ENCODE measurements around the gene PTMS.

The PTMS gene

DNA sequence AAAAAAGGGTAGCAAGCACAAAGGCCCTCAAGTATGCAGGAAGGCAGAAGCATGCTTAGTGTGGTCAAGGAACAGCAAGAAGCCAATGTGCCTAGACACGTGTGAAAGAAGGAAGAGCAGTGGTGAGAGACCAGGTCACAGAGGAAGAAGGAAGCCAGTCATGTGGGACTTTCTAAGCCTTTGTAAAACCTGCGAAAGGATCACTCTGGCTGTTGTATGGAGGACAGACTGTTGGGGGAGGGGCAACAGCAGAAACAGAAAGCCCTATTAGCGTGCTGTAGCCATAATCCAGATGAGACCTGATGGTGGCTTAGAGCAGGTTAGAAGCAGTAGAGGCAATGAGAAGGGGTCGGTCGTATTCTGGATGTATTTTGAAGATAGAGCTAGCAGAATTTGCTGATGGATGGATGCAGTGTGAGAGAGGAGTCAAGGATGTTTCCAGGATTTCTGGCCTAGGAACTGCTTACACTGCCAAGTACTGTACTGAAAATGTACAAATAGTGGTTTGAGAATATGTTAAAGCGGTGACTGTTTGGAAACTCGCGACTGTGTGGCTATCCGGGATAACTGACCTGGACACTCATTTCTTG, 7.6 kb upstream of the PTMS start:
- no peak for DNase-seq (ENCODE audit: low spot score in 2 of 2)
- Histone ChIP-seq H3K4me3 (no peak overlapping the region), H3K4me1 (peaks cover 11% of the 10 kb centered on the region), H3K27me3 (ENCODE audit: low read depth) (no peaks in the 10 kb centered on the region), H3K36me3 (replicated peaks) (no peaks in the 10 kb centered on the region), H3K9me3 (no peaks in the 10 kb centered on the region; the same call in 1 of the 2 replicates)
- in situ Hi-C loops (cut with MboI; ENCODE audit: low sequenced_read_pairs) = no loop called here

DNA sequence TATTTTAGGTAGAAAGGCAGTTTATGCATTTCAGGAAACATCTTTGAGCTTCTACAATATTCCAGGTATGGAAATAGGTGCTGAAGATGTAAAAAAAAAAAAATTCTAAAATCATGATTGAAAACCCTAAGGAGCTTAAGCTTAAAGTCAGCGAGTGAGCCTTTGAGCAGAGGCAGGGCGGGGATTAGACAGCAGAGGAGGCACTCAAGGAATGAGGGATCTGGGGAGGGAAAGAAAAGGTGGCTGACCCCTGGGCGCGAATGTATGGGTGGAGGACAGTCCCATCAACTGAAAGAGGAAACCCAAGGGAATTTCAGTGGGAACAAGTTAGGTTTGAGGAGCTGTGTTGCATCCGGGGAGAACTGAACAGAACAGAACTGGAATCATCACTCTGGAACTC, 6.4 kb upstream of the PTMS start:
- DNase-seq (ENCODE audit: low spot score in 2 of 2) = no peak
- in situ Hi-C loops (cut with MboI; ENCODE audit: low sequenced_read_pairs) = no loop called here
- no peaks in the 10 kb centered on the region for H3K36me3 ChIP-seq (replicated peaks)
- H3K4me3 ChIP-seq = no peak overlapping the region
- no peaks in the 10 kb centered on the region for H3K27me3 ChIP-seq (ENCODE audit: low read depth)
- H3K4me1 ChIP-seq = peaks cover 12% of the 10 kb centered on the region
- no peaks in the 10 kb centered on the region; the same call in 1 of the 2 replicates for H3K9me3 ChIP-seq

DNA sequence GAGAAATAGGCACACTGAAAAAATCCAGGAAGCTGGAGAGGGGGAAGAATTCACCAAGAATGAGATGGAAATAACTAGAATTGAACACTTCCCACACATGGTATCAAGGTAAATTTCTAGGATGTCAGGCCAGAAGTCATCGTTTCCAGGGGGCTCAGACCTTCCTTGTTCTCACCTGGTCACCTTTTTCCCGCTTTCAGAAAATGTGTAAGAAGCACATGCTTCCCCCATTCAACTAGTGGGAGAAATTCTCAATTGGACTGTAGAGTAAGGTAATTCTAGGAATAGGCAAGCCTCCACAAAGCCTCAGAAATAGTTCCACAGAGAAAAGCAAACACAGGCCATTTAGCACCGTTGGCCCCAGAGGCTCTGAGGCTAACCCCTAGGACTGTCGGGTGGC, 2.8 kb upstream of the PTMS start:
- no peaks in the 10 kb centered on the region for H3K27me3 ChIP-seq (ENCODE audit: low read depth)
- no peak for DNase-seq (ENCODE audit: low spot score in 2 of 2)
- no peaks in the 10 kb centered on the region for H3K9me3 ChIP-seq
- H3K4me1 ChIP-seq = peaks cover 30% of the 10 kb centered on the region
- H3K4me3 ChIP-seq = no peak overlapping the region
- in situ Hi-C loops (cut with MboI; ENCODE audit: low sequenced_read_pairs) = no loop called here
- H3K36me3 ChIP-seq (replicated peaks) = no peaks in the 10 kb centered on the region

DNA sequence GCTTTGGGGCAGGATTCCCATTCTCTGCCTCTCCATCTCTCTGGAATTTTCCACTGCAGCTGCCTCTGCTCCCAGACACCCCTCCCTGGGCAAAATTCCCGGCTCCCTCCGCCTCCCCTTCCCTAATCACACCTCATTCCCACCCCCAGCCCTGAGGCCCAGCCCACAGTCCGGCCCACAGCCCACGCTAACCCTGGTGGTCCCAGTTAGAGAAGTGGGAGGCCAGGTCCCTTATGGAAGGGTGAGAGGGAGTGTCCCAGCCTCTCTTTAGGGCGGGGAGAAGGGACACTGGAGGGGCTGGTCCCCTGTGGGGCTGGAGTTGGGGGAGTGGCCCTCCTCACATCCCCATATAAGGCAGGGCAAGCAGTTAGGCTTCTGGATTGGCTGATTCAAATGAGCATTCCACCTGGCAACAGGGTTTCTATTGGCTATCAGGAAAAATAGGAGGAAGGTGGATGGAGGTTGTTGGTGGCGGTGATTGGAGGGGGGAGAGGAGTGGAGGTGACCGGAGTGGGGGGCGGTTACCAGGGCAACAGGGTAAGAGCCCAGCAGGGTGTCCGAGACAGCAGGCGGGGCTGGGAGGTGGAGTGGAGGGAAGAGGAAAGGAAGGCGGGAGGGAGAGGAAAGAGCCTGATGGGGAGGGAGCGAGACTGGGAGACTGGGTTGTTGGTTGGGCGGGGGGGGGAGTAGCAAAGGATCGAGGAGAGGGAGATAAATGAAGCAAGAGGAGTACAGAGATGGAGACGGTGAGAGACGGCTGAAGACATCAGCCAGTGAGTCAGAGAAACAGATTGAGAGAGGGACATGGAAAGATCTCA, 1.9 kb upstream of the PTMS start:
- peaks cover under 1% of the 10 kb centered on the region for H3K36me3 ChIP-seq (replicated peaks)
- DNase-seq (ENCODE audit: low spot score in 2 of 2) = peak; percentile 99
- no peaks in the 10 kb centered on the region for H3K27me3 ChIP-seq (ENCODE audit: low read depth)
- no peaks in the 10 kb centered on the region for H3K9me3 ChIP-seq
- peaks cover 38% of the 10 kb centered on the region for H3K4me1 ChIP-seq
- in situ Hi-C loops (cut with MboI; ENCODE audit: low sequenced_read_pairs) = no loop called here
- no peak overlapping the region for H3K4me3 ChIP-seq

DNA sequence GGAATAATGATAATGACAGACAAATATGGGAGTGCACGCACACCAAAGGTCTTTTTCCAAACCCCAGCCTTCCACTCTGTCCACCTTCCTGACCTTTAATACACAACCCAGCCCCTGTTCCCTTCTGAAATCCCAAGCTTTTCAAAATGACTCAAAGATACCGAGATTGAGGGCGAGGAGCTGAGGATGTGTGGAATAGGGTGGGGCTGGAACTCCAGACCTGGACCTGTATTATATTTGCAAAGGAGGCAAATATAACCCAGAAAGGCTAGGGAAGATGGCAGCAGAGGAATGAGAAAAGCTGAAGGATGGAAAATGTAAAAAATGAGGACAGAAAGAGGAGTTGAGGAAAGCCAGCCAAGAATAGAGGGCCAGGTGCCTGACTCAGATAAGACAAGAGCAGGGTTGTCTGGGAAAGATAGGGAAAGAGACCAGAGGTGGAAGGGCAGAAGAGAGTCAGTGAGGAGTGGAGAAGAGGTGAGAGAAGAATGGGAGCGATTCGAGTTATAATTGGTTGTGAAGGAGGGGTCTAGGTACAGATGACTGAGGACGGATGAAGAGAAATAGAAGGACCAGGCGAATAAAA, 1.0 kb upstream of the PTMS start:
- Histone ChIP-seq H3K4me3 (peak overlapping the region; percentile 82), H3K27me3 (ENCODE audit: low read depth) (no peaks in the 10 kb centered on the region)
- DNase-seq (ENCODE audit: low spot score in 2 of 2) = no peak

DNA sequence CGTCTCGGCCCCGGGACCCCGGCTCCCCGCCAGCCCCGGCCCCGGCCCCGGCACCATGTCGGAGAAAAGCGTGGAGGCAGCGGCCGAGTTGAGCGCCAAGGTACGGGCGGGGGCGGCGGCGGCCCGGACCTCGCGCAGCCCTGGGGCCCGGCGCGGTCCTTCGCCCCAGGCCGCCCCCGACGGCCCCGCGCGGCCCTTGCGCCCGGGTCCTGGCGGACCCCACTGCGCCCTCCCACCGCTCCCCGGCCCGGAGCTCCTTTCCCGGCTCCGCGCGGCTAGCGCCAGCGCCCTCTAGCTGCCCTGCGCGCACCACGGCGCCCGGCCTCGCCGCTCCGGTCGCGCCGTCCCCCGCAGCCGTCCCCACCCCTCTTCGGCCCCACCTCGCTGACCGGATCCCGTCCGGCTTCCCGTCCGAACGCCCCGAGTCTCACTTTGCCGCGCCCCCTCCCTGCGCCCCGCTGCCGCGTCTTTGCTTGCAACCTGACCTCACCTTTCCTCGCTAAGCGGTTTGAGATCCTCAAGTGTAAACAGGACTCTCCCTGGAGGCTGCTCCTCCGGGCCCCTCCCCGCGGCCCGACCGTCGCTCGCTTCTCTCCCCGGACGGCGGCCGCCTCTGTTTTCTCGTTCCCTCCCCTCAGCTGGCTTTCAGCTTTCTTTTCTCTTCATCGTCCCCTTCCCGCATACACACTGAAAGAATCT, 637 bp downstream of the PTMS start:
- in situ Hi-C loops (cut with MboI; ENCODE audit: low sequenced_read_pairs) = no loop called here
- H3K4me1 ChIP-seq = peaks cover 39% of the 10 kb centered on the region
- DNase-seq (ENCODE audit: low spot score in 2 of 2) = peak; percentile 40 to 76

More for the DNA sequence above, 1.0 kb upstream of the PTMS start:
- Histone ChIP-seq H3K4me1 (peaks cover 39% of the 10 kb centered on the region), H3K9me3 (no peaks in the 10 kb centered on the region), H3K36me3 (replicated peaks) (peaks cover 9% of the 10 kb centered on the region)
- in situ Hi-C loops (cut with MboI; ENCODE audit: low sequenced_read_pairs) = no loop called here

DNA sequence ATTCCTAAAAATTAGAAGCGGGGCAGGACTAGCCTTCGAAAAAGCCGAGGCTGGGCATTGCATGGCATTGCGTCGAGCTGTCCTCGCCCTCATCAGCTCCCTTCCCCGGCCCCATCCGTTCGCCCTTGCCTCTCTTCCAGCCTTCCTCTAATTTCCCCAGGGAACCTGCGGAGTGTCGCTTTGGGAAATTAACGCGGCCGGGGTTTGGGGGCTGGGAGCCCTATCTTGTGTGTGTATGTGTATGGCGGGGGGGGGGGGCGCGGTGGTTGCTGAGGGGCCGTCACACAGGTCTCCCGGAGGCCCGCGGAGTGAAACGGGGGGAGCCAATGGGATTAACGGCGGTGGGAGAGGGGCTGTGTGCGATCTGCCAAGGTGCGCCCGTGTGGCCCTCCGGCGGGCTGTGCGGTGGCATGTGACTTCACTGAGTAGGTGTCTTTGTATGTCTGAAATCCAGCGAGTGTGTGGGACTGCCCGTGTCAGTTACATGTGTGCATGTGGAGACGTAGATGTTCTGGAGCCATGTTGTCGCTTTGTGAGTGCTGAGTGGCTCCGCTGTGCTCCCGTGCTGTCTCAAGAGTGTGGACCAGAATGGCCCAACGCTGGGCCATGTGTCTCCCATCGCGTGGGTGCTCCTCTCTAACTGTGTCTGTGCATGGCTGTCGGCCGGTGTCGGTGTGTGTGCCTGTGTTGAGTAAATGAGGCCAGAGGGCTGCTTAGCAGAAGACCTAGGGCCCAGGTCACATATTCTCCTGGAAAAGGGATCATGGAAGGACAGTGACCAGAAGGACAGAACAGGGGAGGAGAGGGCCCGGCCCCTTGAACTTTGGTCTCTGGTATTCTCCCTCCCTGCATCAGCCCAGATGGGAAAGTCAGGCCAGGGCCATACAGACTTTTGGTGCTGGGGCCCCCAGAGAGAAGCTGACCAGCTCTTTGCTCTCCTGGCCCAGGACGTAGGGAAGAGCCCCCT, 1.5 kb downstream of the PTMS start:
- Histone ChIP-seq H3K4me1 (peaks cover 39% of the 10 kb centered on the region), H3K36me3 (replicated peaks) (peaks cover 25% of the 10 kb centered on the region), H3K4me3 (peak overlapping the region; percentile 82), H3K27me3 (ENCODE audit: low read depth) (no peaks in the 10 kb centered on the region), H3K9me3 (no peaks in the 10 kb centered on the region)
- in situ Hi-C loops (cut with MboI; ENCODE audit: low sequenced_read_pairs) = no loop called here
- DNase-seq (ENCODE audit: low spot score in 2 of 2) = peak; percentile 36 to 49

More for the DNA sequence above, 637 bp downstream of the PTMS start:
- Histone ChIP-seq H3K4me3 (peak overlapping the region; percentile 82), H3K27me3 (ENCODE audit: low read depth) (no peaks in the 10 kb centered on the region), H3K36me3 (replicated peaks) (peaks cover 24% of the 10 kb centered on the region), H3K9me3 (no peaks in the 10 kb centered on the region)

DNA sequence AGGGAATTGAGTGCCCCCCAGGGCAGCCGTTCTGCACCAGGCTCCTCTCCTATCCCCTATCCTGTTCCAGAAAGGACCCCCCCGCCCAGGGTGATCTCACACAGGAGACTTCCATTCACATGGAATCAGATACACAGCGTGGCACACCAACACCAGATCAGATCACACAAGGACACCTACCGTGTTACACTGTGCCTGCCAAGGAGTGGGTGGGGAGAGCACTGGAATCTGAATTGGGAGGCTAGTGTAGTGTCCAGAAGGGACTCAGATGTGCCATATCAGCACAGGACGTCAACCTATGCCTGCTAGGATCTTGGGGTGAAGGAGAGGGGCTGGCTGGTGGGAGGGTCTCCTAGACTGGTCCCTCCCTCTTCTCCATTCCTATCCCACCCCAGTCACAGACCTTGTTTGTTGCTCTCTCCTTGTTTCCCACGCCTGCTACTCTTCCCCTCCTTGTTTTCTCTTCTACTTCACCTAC, 2.3 kb downstream of the PTMS start:
- Histone ChIP-seq H3K4me3 (peak overlapping the region; percentile 82), H3K4me1 (peaks cover 35% of the 10 kb centered on the region), H3K36me3 (replicated peaks) (peaks cover 25% of the 10 kb centered on the region), H3K9me3 (no peaks in the 10 kb centered on the region), H3K27me3 (ENCODE audit: low read depth) (no peaks in the 10 kb centered on the region)
- in situ Hi-C loops (cut with MboI; ENCODE audit: low sequenced_read_pairs) = no loop called here
- DNase-seq (ENCODE audit: low spot score in 2 of 2) = peak in 1 of 2 experiments; percentile 40

DNA sequence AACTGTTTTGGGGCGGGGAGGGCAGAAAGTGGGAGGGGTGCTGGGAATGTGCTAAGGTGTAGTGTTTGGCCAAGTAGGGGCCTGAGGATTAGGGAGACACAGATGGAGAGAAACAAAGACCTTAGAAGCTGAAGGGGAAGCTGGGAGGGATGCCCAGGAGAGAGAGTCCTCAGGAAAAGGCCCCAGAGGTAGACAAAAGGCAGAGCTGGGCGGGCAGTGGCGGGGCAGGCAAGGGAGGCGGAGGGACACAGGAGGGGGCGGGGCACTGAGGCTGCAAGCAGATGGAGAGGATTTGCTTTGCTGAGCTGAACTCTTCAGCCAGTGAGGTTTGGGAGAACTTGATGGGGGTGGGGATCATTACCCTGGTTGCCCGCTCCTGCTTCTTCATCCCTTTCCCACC, 2.8 kb downstream of the PTMS start:
- peaks cover 30% of the 10 kb centered on the region for H3K4me1 ChIP-seq
- peaks cover 25% of the 10 kb centered on the region for H3K36me3 ChIP-seq (replicated peaks)
- H3K4me3 ChIP-seq = peak overlapping the region; percentile 82
- in situ Hi-C loops (cut with MboI; ENCODE audit: low sequenced_read_pairs) = no loop called here
- DNase-seq (ENCODE audit: low spot score in 2 of 2) = peak; percentile 80 to 95
- H3K27me3 ChIP-seq (ENCODE audit: low read depth) = no peaks in the 10 kb centered on the region
- no peaks in the 10 kb centered on the region for H3K9me3 ChIP-seq

DNA sequence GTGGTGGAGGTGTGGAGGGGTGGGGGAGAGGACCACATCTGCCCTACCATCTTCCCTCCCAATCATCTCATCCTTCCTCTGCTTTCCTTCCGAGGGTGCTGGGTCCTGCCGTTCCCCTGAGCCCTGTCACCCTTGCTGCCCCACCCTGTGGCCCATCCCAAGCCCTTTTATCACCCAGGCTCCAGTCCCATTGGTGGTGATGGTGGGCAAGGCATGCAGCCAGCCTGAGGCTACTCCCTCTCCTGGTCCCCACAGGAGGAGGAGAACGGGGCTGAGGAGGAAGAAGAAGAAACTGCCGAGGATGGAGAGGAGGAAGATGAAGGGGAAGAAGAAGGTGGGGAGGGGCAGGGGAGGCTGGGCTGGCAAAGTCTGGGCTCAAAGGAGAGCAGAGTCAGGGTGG, 3.5 kb downstream of the PTMS start:
- in situ Hi-C loops (cut with MboI; ENCODE audit: low sequenced_read_pairs) = no loop called here
- H3K4me3 ChIP-seq = no peak overlapping the region
- H3K36me3 ChIP-seq (replicated peaks) = peaks cover 25% of the 10 kb centered on the region
- no peaks in the 10 kb centered on the region for H3K9me3 ChIP-seq
- H3K4me1 ChIP-seq = peaks cover 28% of the 10 kb centered on the region
- no peak for DNase-seq (ENCODE audit: low spot score in 2 of 2)
- H3K27me3 ChIP-seq (ENCODE audit: low read depth) = no peaks in the 10 kb centered on the region

DNA sequence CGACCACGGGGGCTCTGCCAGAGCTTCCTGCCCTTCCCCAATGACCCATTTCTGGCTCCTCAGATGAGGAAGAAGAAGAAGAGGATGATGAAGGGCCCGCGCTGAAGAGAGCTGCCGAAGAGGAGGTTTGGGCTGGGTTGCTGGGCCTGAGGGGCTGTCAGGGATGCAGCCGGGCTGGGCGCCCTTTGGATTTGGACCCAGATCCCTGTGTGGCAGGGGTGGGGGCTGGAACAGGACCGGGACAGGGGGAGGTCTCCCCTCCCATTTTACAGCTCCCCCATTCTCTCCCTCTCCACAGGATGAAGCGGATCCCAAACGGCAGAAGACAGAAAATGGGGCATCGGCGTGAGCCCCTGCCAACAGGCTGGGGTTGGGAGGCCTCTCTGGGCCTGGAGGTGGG, 3.9 kb downstream of the PTMS start:
- Histone ChIP-seq H3K27me3 (ENCODE audit: low read depth) (no peaks in the 10 kb centered on the region), H3K36me3 (replicated peaks) (peaks cover 25% of the 10 kb centered on the region)

DNA sequence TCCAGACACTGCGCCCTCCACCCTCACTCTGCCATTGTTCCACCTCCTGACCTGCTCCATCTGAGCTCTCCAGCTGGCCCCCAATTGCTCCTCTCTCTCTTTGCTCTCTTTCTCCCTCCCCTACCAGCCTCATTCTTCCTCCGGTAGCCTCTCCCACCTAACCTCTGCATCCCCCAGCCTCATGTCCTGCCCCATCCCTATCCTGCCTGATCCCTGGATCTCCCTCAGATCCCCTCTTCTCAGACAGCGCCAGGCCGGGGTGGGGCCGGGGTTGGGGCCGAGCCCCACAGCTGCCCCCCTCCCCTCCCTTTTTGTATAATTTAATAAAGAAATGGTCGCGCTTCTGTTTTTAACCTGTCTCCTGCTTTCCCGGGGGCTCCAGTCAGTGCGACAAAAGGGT, 4.4 kb downstream of the PTMS start:
- H3K36me3 ChIP-seq (replicated peaks) = peaks cover 25% of the 10 kb centered on the region
- no peak for DNase-seq (ENCODE audit: low spot score in 2 of 2)
- H3K9me3 ChIP-seq = no peaks in the 10 kb centered on the region
- H3K27me3 ChIP-seq (ENCODE audit: low read depth) = no peaks in the 10 kb centered on the region
- no peak overlapping the region for H3K4me3 ChIP-seq
- peaks cover 18% of the 10 kb centered on the region for H3K4me1 ChIP-seq
- in situ Hi-C loops (cut with MboI; ENCODE audit: low sequenced_read_pairs) = no loop called here

More for the DNA sequence above, 3.9 kb downstream of the PTMS start:
- in situ Hi-C loops (cut with MboI; ENCODE audit: low sequenced_read_pairs) = no loop called here
- no peak for DNase-seq (ENCODE audit: low spot score in 2 of 2)
- Histone ChIP-seq H3K9me3 (no peaks in the 10 kb centered on the region), H3K4me3 (no peak overlapping the region), H3K4me1 (peaks cover 23% of the 10 kb centered on the region)

DNA sequence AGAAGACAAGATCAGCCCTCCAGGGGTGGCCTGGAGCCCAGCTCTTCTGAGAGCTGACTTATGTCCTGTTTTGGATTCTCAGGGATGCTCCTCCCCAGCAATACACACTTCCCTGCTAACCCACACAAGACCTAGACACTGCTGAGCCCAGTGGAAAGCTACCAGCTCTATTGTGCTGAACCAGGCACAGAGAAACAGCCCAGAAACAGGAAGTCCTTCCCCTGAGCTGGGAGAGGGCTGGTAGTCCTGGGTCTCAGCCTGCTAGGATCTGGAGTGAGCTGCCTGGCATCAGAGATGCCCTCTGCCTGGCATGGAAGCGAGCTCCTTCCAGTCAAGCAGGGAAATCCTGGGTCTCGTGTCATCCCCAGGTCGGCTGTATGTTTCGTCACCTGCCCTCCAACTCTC, 4.9 kb downstream of the PTMS start:
- H3K4me1 ChIP-seq = peaks cover 15% of the 10 kb centered on the region
- no peak for DNase-seq (ENCODE audit: low spot score in 2 of 2)
- in situ Hi-C loops (cut with MboI; ENCODE audit: low sequenced_read_pairs) = no loop called here
- H3K9me3 ChIP-seq = no peaks in the 10 kb centered on the region
- no peak overlapping the region for H3K4me3 ChIP-seq
- H3K36me3 ChIP-seq (replicated peaks) = peaks cover 25% of the 10 kb centered on the region
- no peaks in the 10 kb centered on the region for H3K27me3 ChIP-seq (ENCODE audit: low read depth)

Data from HAP-1 (cell line).